VCaP (cell line): ENCODE measurements around the gene GTSF1L.

ENCODE experiments used
- H3K27ac ChIP-seq: fragments of 450-650 bp; 2 replicates; pipeline ENCODE4 v1.5.1; 2017
- TF ChIP-seq, protein P1 (sequence below): fragments of 450-650 bp; conservative IDR thresholded peaks from 2 replicates; pipeline ENCODE4 v1.5.1; 2017; ENCODE audit warnings: mild to moderate bottlenecking, moderate library complexity

The GTSF1L gene

DNA sequence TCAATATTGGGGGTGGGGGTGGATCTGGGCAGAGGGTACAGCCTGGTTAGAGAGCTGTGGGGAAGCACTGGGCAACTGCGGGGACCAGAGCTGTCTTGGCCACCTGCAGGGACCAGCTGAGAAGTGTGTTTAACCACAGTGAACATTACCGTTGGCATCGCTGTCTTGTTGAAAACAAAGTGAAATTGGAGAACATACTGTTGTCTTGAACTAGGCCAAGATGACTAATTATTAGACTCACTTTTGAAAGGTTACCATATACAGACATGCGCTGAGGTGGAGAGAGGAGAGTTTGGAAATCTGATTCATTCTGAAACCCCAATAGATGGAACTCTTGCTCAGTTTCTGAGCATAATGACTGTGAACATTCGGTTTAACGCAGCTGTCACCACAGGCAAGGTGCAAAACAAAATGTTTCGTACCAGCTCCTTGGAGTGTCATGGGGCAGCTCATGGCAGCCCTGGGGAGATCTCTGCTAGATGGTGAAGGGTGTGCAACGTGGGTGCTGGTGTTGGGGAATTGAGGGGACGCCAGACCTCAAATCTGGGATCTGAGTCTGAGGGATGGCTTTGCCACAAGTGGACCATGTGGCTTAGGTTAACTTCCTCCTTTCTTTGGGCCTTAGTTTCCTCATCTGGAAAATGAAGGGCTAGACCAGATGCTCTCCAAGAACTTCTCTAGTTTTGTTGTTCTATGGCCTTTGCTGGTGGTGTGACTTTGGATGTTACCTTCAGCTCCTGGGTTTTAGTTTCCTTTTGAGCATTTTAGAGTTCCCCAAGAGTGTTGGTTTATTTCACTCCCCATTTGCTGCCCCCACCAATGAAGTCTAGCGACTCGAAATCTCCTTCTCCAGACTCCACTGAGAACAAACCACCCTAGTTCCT lies 24.6 kb upstream of the GTSF1L start:
- no peak overlapping the region for H3K27ac ChIP-seq

GRCh38 chr20:43750774-43751166 lies 24.0 kb upstream of the GTSF1L start:
- TF ChIP-seq, protein P1, sequence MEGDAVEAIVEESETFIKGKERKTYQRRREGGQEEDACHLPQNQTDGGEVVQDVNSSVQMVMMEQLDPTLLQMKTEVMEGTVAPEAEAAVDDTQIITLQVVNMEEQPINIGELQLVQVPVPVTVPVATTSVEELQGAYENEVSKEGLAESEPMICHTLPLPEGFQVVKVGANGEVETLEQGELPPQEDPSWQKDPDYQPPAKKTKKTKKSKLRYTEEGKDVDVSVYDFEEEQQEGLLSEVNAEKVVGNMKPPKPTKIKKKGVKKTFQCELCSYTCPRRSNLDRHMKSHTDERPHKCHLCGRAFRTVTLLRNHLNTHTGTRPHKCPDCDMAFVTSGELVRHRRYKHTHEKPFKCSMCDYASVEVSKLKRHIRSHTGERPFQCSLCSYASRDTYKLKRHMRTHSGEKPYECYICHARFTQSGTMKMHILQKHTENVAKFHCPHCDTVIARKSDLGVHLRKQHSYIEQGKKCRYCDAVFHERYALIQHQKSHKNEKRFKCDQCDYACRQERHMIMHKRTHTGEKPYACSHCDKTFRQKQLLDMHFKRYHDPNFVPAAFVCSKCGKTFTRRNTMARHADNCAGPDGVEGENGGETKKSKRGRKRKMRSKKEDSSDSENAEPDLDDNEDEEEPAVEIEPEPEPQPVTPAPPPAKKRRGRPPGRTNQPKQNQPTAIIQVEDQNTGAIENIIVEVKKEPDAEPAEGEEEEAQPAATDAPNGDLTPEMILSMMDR = no peak
- no peak overlapping the region for H3K27ac ChIP-seq

More for the DNA sequence above, 24.6 kb upstream of the GTSF1L start:
- TF ChIP-seq, protein P1 = no peak

GRCh38 chr20:43749734-43750294 lies 23.0 kb upstream of the GTSF1L start:
- H3K27ac ChIP-seq = no peak overlapping the region
- TF ChIP-seq, protein P1 = peak; percentile 99

GRCh38 chr20:43748274-43748673 lies 21.5 kb upstream of the GTSF1L start:
- TF ChIP-seq, protein P1 = no peak
- no peak overlapping the region for H3K27ac ChIP-seq

DNA sequence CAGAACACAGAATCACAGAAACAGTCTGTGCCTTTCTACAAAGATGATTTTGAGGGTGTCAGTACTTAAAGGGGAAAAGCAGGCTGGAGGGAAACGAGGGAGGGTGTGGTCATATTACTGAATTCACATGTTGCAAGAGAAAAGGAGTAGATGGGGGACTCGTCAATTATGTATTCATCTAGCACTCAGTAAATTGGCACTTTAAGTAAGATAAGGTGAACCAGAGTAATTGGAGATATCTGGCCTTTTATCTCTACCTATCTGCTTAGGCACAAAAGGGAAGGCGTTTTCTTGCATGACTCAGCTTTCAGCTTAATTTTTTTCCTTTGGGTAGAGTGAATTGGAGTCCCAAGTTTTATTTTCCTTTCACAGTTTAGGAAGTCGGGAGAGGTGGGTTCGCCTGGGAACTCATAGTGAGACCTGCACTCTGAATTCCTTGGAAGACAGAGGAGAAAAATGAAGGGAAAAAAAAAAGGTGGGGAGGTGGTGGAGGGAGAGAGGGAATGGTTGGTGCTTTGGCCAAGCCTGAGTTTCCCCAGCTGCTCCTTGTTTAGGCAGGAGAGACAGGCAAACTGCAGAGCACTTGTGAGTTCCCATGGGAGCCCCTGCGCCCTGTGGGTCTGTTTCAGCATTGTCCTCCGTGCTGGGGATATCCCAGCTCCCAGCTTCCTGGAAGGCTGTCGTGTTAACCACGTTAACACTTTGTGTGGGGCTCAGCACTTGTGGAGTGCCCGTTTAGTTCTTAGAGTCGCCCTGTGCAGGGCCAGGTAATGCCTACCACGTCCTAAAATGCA lies 19.7 kb upstream of the GTSF1L start:
- no peak overlapping the region for H3K27ac ChIP-seq
- TF ChIP-seq, protein P1 = no peak

DNA sequence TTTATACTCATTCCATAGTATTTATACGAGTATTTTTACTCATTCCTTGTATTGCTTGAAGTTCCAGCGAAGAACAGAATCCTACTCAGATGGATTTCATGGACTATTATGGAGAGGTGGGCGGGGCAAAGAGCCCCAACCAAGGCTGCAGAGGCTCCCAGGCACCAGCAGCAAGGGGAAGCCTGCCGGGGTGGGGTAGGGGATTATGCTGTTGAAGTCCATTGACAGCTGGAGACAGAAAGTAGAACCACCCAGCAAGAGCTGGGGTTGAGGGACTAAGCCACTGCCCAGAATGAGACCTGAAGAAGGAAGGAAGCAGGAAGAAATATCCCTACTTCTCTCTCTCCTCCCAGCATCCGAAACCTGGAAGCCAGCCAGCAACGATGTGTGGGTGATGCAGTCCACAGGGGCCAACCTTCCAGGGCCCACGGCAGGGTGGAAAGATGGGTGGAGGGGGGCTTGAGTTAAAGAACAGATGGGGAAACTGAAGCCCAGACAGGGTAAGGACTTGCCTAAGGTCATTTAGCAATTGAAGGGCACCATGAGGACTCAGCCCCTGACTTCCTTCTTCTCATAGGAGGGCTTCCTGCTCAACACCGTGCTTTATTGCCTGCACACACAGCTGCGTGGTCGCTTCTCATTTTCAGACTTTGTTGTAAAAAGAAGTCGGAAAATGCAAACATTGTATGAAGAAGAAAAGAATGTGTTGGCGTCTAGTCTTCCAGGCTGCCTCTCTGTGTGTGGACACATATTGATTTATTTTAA lies 18.3 kb upstream of the GTSF1L start:
- TF ChIP-seq, protein P1 = no peak
- no peak overlapping the region for H3K27ac ChIP-seq
